SU-DHL-6 (cell line): ENCODE data around the gene BRD4.
"Not testable (repeated sequence)": the region's sequence is repeated elsewhere in the genome, so short reads cannot be mapped to it uniquely, and the experiment has no call there.

ENCODE experiments used
- H2AFZ ChIP-seq: fragments of 200-600 bp; sonication (generic); 2 replicates; pipeline ENCODE4 v1.6.1; 2014; ENCODE audit warnings: low read depth, mild to moderate bottlenecking, moderate library complexity, mixed read lengths, antibody characterized with exemption, low read length; ENCODE audit not compliant: severe bottlenecking
- H3F3A ChIP-seq: fragments of 200-600 bp; shearing (Covaris generic); 2 replicates; pipeline ENCODE4 v1.6.0; 2016; ENCODE audit warnings: antibody characterized with exemption, mild to moderate bottlenecking; ENCODE audit not compliant: insufficient read depth
- H3K27ac ChIP-seq: fragments of 200-600 bp; sonication (generic); 2 replicates; pipeline ENCODE4 v1.5.1; 2016; ENCODE audit warnings: low read depth, mild to moderate bottlenecking, low read length, moderate library complexity, mixed read lengths
- H3K27me3 ChIP-seq: fragments of 200-600 bp; sonication (generic), shearing (Covaris generic); 2 replicates; pipeline ENCODE4 v1.6.0; 2014; ENCODE audit warnings: mild to moderate bottlenecking, low read length
- H3K36me3 ChIP-seq: fragments of 200-600 bp; sonication (generic); 2 replicates; pipeline ENCODE4 v1.6.1; 2014; ENCODE audit warnings: mild to moderate bottlenecking, low read length, mixed read lengths
- H3K4me2 ChIP-seq: fragments of 300-600, 200-600 bp; shearing (Covaris generic), sonication (generic); 2 replicates; pipeline ENCODE4 v1.6.0; 2014; ENCODE audit warnings: low read length, low read depth, mild to moderate bottlenecking; ENCODE audit not compliant: poor library complexity, severe bottlenecking
- H3K4me3 ChIP-seq: fragments of 200-600 bp; sonication (generic); 2 replicates; pipeline ENCODE4 v1.5.1; 2014; ENCODE audit warnings: antibody characterized with exemption, low read length, mild to moderate bottlenecking, mixed read lengths; ENCODE audit not compliant: insufficient read depth, poor library complexity, severe bottlenecking
- H3K79me2 ChIP-seq: fragments of 200-600 bp; sonication (generic); 2 replicates; pipeline ENCODE4 v1.6.1; 2014; ENCODE audit warnings: mild to moderate bottlenecking, low read length, moderate library complexity; ENCODE audit not compliant: insufficient read depth
- H3K9ac ChIP-seq: fragments of 200-600 bp; sonication (generic); 2 replicates; pipeline ENCODE4 v1.7.0; 2014; ENCODE audit warnings: mild to moderate bottlenecking, low read length
- H3K9me2 ChIP-seq: fragments of 200-600 bp; sonication (generic); replicated peaks from 2 replicates; pipeline ENCODE4 v1.6.1; 2014; ENCODE audit warnings: low read length; ENCODE audit not compliant: insufficient read depth
- H3K9me3 ChIP-seq: fragments of 200-600 bp; sonication (generic); 2 replicates; pipeline ENCODE4 v1.6.1; 2014; ENCODE audit warnings: low read length, mixed read lengths; ENCODE audit not compliant: insufficient read depth
- H4K20me1 ChIP-seq: fragments of 200-600 bp; sonication (generic); 2 replicates; pipeline ENCODE4 v1.6.1; 2014; ENCODE audit warnings: low read depth, mild to moderate bottlenecking, antibody characterized with exemption, low read length, moderate library complexity, mixed read lengths
- CTCF ChIP-seq: fragments of 200-600 bp; sonication (generic); IDR thresholded peaks from one replicate; pipeline ENCODE4 v1.5.1; 2017; ENCODE audit warnings: antibody characterized with exemption, mild to moderate bottlenecking, low read length, moderate library complexity; ENCODE audit not compliant: insufficient read depth, poor library complexity, severe bottlenecking
- EZH2phosphoT487 ChIP-seq: fragments of 200-600 bp; sonication (generic), shearing (Covaris generic); conservative IDR thresholded peaks from 2 replicates; pipeline ENCODE4 v1.6.1; 2018; ENCODE audit warnings: mild to moderate bottlenecking, antibody characterized with exemption, low read length, moderate library complexity, mixed read lengths

Gene BRD4

GRCh38 chr19:15353908-15354307 is 21.6 kb upstream of the BRD4 start:
- Histone ChIP-seq H3K4me3 (no peak overlapping the region), H3K27ac (no peak overlapping the region), H3F3A (peaks cover 11% of the 10 kb centered on the region), H3K36me3 (peaks cover 23% of the 10 kb centered on the region; the same call in 1 of the 2 replicates), H3K9me3 (no peaks in the 10 kb centered on the region), H3K9ac (no peak overlapping the region), H4K20me1 (no peaks in the 10 kb centered on the region), H3K79me2 (no peaks in the 10 kb centered on the region), H3K9me2 (no peaks in the 10 kb centered on the region), H3K27me3 (no peaks in the 10 kb centered on the region), H2AFZ (no peak overlapping the region), H3K4me2 (no peak overlapping the region)
- TF ChIP-seq EZH2phosphoT487 = no peak
- no peak for TF ChIP-seq CTCF

GRCh38 chr19:15352535-15352934 is 20.2 kb upstream of the BRD4 start:
- H3K9me2 ChIP-seq, H3K79me2 ChIP-seq, H3K4me3 ChIP-seq, H3K27me3 ChIP-seq, H3K27ac ChIP-seq, H4K20me1 ChIP-seq, H2AFZ ChIP-seq, H3K4me2 ChIP-seq, H3K9me3 ChIP-seq, H3K9ac ChIP-seq: not testable (repeated sequence)
- H3F3A ChIP-seq = peaks cover 11% of the 10 kb centered on the region
- peaks cover 13% of the 10 kb centered on the region; the same call in 1 of the 2 replicates for H3K36me3 ChIP-seq

GRCh38 chr19:15341328-15341727 is 9.0 kb upstream of the BRD4 start:
- H3K4me3 ChIP-seq, H3K27ac ChIP-seq, H3F3A ChIP-seq, H3K79me2 ChIP-seq, H4K20me1 ChIP-seq, H2AFZ ChIP-seq, H3K36me3 ChIP-seq, H3K9me3 ChIP-seq, H3K4me2 ChIP-seq, H3K9ac ChIP-seq, H3K27me3 ChIP-seq, H3K9me2 ChIP-seq: not testable (repeated sequence)

DNA sequence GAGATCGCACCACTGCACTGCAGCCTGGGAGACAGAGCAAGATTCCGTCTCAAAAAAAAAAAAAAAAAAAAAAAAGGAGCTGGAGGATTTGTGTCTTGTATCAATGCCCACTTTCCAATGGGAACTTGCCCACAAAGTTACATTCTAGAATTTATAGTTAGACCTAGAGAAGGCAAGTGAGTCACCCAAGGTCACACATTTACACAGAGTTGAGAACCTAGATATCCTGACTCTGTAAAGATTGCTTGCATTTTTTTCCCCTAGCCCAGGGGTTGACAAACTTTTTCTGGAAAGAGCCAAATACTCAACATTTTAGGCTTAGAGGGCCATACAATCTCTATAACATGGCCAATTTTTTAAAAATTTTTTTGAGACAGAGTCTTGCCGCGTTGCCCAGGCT is 7.7 kb upstream of the BRD4 start:
- no peak overlapping the region for H3K4me3 ChIP-seq

More for the DNA sequence above, 7.7 kb upstream of the BRD4 start:
- no peaks in the 10 kb centered on the region for H3K36me3 ChIP-seq
- H3K9me3 ChIP-seq = no peaks in the 10 kb centered on the region
- H3K27ac ChIP-seq = no peak overlapping the region
- no peaks in the 10 kb centered on the region for H3F3A ChIP-seq
- no peak overlapping the region for H3K4me2 ChIP-seq
- no peak overlapping the region for H3K9ac ChIP-seq
- H3K79me2 ChIP-seq = 0 out of 2 replicates have a peak, but pooled peaks cover 4% of the 10 kb centered on the region
- no peaks in the 10 kb centered on the region for H3K9me2 ChIP-seq
- no peaks in the 10 kb centered on the region for H3K27me3 ChIP-seq
- no peak for TF ChIP-seq CTCF
- TF ChIP-seq EZH2phosphoT487 = no peak
- H2AFZ ChIP-seq = no peak overlapping the region
- H4K20me1 ChIP-seq = no peaks in the 10 kb centered on the region
